Stimulated activated CD8-positive, alpha-beta memory T cell treated with anti-CD3 and anti-CD28 coated beads, Interleukin-15, amount 100 ng/mL, for 48 hours (primary cell): ENCODE results near the gene RAB8B.
"Not testable (repeated sequence)": the region's sequence is repeated elsewhere in the genome, so short reads cannot be mapped to it uniquely, and the experiment has no call there.

Experiments
- DNase-seq, 2 donors: peaks; one replicate each; pipeline ENCODE4 v3.0.0-alpha.2; 2020; ENCODE audit warnings: low read depth in 2 of 2

RAB8B gene

DNA sequence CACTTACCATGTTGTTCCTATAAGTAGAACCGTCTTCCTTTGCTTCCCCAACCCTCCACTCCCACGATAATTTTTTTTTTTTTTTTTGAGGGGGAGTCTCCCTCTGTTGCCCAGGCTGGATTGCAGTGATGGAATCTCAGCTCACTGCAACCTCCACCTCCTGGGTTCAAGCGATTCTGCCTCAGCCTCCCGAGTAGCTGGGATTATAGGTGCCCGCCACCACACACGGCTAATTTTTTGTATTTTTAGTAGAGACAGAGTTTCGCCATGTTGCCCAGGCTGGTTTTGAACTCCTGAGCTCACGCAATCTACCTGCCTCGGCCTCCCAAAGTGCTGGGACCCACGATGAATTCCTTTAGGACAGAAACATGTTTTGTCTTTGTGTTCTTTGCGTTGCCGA lies 19.4 kb downstream of the RAB8B start:
- not testable (repeated sequence) for DNase-seq

DNA sequence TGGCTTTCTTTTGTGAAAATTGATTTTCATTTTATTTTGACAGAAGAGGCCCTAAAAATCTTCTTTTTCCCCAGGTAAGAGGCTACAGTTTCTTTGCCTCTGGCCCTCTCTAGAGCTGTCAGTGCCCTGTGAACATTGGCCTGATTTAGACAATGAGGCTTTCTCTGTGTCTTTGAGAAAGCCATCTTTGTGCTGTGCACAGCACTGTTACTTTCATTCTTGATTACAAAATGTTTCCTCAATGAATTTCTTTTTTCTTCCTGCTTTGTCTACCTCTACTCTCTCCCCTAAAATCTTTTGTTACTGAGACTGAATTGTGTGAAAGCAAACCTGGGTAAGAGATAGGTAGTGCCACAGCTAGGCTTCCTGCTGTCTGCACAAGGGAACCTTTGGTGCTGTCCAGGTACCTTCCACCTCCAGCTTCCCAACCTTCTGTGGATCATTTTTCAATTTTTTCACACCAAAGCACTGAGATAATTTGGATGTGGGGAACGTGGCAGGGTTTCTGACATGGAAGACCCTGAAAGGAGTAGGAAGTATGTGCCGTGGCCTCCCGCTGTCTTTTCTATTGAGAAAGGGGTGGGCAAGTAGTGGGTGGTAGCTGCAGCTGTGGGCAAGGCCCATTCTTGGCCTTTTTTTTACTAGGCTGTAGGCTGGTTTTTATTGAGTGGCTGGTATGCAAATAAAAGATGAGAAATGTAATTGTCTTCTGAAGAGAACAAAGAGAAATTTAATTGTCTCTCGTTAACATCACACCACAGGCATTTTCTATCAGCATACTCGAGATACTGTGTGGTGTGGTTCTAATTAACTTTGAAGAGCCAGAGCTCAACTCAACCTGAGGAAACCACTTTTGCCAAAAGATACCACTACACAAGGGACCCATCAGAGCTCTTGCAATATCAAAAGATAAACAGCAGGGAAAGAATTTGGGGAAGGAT lies 21.0 kb downstream of the RAB8B start:
- no peak for DNase-seq

DNA sequence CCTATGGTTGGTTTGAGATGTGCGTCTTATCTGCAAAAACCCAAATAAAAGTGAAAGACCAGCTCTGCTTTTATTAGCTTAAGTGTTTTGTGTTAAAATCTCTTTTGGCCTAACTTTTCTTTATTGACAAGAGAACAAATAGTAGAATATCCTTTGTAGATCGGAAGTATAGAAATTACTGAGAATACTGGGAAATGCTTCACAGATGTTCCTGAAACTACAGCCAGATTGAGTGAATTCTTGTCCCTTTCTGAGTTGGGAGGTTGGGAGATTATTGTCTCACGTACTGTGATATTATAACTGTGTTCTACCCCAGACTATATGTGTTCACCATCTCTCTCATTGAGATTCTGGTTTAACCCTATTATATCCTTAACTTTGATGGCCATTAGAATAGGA lies 21.7 kb downstream of the RAB8B start:
- DNase-seq = no peak

DNA sequence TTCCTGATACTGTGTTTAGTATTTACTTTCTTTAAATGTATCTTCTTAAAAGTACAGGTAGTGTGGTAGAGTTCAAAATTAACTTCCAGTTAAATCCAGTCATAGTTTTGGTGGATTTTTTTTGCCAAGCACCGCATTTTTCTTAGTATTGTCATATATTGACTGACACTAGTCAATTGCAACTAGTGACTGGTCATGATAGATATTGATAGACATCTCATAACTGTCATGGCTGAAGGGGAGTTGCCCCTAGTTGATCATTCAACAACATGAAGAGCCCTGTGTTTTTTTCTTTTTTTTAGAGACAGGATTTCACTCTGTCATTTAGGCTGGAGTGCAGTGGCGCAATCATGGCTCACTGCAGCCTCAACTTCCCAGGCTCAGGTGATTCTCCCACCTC lies 22.1 kb downstream of the RAB8B start:
- no peak for DNase-seq

DNA sequence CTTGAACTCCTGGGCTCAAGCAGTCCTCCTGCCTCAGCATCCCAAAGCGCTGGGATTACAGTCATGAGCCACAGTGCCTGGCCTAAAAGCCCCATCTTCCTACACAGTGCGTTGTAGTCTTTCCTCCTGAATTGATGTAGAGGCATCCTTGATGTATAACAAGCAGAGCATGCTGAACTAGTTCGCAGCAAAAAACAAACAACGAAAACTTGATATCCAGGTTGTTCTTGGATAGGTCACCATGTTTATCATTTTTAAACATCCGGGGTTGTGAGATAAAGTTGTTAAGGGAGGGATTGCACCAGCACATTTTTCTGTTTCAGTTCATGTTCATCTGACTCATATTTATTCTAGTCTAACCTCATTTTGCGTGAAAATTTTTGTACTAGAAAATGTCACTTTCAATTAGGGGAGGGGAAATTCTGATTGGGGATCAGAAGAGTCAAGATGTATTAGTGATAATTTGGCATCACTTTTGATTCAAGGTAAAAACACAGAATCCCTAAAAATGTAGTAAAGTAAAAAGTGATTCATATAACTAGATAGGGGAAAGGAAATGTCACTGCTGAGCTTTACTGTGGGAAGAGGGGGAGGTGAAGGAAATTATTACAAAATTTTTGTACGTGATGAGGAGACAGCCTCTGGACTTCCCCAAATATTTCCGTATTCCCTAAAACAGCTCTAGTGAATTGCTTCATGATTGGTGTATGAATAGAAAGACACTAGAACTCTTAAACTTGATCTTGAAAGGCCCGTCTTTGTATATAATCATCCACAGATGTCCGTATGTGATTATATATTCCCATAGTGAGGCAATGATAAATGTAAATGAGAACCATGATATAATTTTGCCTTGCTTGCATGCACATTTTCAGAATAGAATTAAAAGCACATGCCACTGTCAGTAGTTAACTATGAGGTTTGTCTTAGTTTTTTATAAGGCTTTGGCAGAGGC lies 22.9 kb downstream of the RAB8B start:
- DNase-seq = no peak

DNA sequence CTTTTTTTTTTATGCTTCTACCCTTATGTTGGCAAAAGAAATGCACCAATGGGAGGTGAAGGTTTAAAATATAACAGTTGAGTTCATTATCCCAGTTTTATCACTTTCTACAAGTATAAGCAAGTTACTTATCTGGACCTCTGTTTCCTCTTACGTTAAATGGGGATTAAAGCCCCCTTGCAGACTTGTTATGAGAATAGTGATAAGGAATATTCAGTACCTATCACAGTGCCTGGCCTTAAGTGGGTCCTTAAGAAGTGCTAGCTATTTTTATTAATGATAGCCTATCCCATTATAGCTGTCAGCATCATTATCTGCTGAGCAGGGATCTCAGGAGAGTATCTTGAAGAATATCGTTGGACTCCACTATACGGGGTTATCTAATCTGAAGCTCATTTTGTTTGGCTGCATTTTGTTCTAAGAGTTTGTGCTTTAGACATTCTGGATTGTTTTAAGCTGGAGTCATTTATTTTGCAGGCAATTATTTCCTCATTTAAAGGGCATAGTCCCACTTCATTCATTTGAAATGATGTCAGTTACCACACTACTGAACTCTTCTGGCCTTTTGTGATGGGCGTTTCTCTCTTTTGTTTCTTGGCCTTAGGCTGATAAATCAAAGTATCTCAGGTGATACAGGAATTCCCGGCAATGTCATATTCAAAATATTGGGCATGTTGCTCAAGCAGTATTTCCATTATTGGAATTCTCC lies 28.8 kb downstream of the RAB8B start:
- no peak for DNase-seq

DNA sequence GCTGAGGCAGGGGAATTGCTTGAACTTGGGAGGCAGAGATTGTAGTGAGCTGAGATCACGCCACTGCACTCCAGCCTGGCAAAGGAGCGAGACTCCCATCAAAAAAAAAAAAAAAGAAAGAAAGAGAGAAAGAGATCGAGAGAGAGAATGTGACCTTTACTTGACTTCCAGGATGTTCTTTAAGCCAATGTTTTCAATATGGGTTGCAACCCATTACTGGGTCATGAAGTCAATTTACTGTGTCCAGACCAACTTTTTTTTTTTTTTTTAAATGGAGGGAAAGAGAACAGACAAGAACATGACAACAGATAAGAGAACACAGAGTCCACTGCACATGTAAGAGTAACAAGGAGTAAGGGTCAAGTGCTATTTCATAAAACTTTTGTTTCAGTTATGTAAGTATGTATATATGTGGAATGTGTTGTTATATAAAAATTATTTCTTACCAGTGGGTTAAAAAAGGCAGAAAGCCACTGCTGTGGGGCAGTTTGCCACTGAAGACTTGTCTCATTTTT lies 29.8 kb downstream of the RAB8B start:
- DNase-seq = no peak

DNA sequence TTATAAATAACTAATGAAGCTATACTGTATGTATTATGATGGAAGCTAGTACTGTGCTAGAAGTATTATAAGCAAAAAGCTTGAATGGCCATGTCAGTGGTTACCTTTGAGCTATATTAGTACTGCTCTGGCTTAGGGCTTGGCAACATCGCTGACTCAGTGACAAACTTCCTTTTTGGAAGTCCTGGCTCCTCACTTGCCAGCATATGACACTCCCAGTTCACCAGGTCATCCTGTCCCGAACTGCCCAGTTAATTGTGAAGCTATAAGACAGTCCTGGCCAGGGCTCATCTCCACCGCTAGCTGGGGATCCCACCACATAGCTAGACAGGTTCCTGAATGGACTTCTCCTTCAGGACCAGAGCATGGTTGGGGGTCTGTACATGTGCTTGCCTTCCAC lies 31.9 kb downstream of the RAB8B start:
- DNase-seq = no peak

DNA sequence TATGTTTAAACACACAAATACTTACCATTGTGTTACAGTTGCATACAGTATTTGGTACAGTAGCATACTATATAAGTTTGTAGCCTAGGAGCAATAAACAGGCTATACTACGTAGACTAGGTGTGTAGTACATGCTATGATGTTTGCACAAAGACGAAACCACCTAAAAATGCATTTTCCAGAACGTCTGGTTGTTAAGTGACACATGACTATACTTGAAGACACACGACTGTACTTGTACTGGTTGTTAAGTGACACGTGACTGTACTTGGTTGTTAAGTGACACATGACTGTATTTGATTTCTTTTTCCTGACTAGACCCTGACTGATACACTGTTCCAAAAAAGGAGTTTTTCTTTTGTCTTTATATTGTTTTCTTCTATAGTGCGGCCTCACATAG lies 34.1 kb downstream of the RAB8B start:
- DNase-seq = no peak

DNA sequence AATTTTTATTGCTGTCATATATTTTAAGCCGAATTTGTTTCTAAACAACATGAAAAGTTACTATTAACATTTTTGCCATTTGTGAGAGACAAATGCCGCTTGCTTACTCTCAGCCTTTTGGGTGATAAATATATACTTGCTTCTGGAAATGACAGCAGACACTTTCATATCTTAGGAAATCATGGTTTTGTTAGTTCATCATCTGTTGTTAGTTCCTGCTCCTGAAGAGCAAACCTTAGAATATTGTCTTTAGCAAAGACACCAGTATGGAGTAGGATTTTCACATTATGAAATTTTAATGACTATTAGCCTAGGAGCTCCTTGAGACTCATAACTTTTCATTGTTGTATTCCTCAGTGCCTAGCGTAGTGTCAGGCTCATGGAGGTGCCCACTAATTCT lies 36.0 kb downstream of the RAB8B start:
- no peak for DNase-seq

DNA sequence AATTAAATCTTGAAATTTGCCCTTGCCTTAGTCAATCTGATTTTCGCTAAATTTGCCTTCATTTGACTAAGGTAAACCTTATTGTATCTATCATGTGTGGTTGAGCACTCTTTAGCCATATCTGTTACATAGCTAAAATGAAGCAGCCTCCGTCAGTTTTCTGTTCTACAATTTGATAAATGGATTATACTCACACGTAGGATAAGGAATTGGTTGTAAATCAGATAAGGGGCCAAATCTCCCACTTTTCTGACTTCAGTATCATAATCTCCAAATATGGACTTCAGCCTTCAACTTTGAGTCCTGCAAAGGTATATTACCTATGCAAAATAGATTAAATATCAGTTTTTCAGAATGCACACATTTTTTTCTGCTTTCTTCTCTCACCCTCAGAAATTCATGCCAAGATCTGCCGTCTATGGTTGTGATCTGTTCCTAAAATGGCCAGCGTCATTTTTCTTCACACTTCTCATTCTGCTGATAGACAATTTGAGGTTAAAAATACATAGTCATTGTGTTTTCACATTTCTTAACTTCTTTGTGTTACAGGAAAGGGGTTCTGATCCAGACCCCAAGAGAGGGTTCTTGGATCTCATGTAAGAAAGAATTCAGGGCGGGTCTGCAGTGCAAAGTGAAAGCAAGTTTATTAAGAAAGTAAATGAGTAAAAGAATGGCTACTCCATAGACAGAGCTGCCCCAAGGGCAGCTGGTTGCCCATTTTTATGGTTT lies 36.9 kb downstream of the RAB8B start:
- DNase-seq = no peak

DNA sequence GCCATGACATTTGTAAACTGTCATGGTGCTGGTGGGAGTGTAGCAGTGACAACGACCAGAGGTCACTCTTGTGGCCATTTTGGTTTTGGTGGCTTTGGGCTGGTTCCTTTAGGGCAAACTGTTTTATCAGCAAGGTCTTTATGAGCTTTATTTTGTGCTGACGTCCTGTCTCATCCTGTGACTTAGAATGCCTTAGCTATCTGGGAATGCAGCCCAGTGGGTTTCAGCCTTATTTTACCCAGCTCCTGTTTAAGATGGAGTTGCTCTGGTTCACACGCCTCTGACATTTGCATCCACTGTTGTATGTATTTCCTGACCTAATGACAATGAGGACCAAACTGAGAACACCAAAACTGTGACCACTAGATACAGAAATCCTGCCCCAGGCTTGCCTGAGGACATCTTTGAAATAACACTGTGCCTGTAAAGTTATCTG lies 37.6 kb downstream of the RAB8B start:
- DNase-seq = no peak

DNA sequence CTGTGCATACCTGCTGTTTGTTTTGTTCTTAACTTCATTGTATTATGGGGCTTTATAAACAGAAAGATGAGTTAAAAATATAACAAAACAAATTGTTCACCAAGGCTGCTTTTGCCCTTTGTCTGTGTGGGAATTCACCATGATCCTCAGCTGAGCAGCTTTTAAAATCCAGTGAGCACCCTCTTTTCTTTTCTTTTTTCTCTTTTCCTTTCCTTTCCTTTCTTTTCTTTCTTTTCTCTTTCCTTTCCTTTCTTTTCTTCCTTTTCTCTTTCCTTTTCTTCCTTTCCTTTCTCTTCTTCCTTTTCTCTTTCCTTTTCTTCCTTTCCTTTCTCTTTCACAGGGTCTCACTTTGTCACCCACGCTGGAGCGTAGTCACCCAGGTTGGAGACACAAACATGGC lies 38.3 kb downstream of the RAB8B start:
- no peak for DNase-seq

DNA sequence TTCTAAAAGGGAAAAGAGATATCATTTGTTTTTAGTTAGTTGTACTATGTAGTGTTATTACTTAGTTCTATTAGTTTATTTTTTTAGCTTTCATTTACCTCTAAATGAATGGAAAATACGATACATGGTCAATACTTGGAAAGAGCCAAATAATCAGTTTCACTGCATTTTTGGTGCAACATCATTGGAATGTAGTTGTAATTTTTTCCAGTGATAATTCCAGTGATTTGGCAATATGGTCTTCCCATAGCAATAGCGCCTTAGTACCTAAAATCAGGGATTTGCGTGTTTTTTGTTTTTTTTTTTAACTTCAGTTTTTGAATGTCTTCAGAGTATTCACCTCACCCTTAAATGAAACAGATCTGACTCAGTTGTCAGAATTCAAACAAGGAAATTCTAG lies 41.8 kb downstream of the RAB8B start:
- DNase-seq = no peak

DNA sequence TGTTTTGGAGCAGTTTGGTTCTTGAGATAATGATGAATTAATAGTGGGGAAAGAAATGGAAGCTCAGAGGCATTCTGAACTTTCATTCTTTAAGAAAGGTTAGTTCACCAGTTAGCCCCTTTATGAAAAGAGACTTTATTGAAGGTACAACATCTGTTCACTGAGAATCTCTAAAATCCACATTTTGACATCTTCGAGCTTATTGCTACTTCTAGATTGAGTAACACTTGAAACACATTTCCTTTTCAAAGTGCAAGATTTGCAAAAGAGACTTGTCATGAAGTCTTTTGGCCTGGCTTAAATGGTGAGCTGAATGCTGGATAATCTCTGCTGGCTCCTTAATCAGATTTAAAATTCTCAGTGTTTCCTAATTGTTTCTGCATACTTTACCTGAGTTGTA lies 42.3 kb downstream of the RAB8B start:
- no peak for DNase-seq

DNA sequence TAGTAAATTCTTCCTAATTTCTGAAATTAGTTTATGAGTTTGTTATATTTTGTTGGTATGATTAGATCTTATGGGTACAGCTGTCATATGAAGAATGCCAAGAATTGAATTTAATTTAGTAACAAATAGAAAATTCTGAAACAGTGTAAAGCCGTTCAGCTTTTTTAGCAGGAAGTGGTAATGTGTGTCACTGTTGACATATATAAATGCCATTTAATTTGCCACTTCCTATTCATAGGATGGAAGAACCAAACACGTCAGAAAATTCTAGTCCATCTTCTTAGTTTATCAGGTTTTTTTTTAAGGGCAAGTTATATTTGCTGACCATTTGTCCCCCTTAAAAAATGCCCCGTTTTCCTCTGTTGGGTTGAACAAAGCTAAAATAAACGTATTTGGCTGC lies 43.0 kb downstream of the RAB8B start:
- no peak for DNase-seq

DNA sequence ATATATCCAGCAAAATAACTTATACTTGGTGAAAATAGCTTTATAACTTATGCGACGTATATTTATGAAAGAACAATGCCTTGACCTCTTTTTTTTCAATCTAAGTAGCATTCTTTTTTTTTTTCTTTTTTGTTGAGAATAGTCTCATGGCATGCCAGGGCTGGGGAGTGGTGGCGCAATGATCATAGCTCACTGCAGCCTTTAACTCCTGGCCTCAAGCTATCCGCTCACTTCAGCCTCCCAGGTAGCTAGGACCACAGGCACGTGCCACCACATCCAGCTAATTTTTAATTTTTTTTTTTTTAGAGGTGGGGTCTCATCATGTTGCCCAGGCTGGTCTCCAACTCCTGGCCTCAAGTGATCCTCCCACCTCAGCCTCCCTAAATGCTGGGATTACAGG lies 43.5 kb downstream of the RAB8B start:
- DNase-seq = no peak

DNA sequence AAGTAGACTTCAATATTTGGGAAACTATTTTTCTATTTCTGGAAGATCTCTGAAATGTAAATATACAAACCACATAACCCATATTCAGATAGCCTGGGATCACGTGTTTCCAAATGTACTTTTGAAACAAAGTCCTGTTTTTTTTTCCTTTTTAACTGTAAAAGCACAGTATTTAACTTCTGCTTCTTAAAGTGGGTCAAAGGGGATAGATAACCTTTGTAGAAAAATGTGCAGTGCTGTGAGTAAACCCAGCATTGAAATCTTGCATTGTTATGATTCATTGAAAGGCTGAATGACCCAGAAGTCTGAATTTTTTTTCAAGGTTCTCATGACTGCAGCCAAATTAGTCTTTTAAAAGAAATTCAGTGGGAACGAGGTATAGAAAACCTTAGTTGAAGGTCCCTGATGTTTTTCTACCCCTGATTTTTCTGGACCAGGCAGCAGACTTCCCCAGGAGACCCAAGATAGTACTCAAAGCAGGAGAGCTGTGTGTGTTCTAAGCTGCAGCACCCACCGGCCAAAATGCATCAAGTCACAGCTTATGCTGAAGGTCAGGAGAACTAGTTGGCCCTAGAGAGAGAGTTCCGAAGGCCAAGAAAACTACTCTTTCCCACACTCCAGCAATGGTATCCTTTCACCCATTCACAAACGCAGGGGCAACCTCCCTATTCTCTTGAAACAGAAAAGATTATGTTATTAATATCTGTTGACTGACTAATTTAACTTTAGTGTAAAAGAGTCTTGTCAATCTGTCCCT lies 44.4 kb downstream of the RAB8B start:
- DNase-seq = no peak

DNA sequence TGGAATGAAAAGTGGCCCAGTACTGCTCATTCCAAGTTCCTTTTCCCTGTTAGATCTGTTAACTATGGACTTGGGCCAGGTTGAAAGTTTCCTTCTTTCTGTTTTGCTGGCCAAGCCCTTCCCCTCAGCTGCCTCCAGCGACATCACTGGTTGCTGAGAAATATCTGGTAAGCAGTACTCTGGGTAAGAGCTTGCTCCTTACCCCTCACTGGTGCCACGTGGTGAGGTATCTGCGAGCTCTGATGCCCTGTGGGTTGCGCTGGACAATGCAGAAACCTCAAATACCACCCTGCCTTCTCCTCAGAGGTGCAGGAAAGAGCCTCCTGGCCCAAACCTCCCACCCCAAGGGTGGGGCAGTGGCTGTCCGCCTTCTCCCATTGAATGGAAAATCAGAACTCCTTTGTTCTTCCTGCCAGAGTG lies 45.1 kb downstream of the RAB8B start:
- no peak for DNase-seq

DNA sequence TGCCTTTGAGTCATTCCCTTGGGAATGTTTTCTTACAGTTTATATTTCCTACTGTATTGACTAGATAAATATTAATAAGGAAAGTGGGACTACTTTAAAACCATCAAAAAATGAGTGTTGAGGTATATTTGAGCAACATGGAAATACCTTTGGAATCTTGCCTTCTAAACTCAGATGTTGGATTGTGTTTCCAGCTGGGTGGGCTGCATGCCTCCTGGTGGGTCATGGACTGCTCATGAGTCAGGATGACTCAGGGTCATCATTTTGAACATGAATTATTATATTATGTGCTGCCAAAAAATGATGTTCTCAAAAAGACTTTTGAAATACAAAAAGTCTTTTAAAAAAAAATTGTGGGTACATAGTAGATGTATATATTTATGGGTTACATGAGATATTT lies 46.9 kb downstream of the RAB8B start:
- DNase-seq = no peak
